Measurements from ENCODE around the gene MAP6. TPM values are rescaled to one million over a fixed set of nuclear protein-coding genes. Genes with fewer than 3 reads are reported as not detected.
A peak's percentile ranks its signal among the peaks of the same experiment; 100 is the strongest.

The MAP6 gene
- total and polyA plus RNA-seq, 2 experiments from 2014 or later, result 0.31 to 1.2 TPM

- no peaks in the 10 kb centered on the region for H4K20me1 ChIP-seq (replicated peaks; ENCODE audit: insufficient read depth)
- TF ChIP-seq CREB1 (CRISPR knock-in tag; IDR thresholded peaks at IDR 0.05; ENCODE audit: low read depth) (no peak), POLR2AphosphoS5 (IDR thresholded peaks at IDR 0.05; ENCODE audit: low read depth) (no peak), CTCF (conservative IDR thresholded peaks at IDR 0.05; ENCODE audit: low read depth in 2 of 2) (no peak), REST (IDR thresholded peaks at IDR 0.05; ENCODE audit: unreplicated experiment) (no peak), EZH2 (IDR thresholded peaks at IDR 0.05; ENCODE audit: low read depth, unreplicated experiment) (no peak), JUNB (IDR thresholded peaks at IDR 0.05; ENCODE audit: unreplicated experiment) (no peak)
- no peak for DNase-seq (ENCODE audit: low spot score)
- no peaks in the 10 kb centered on the region for H3K36me3 ChIP-seq (ENCODE audit: insufficient read depth)
- no peak overlapping the region for H3K27ac ChIP-seq (ENCODE audit: low read depth)
- peaks cover 5% of the 10 kb centered on the region for H3K4me1 ChIP-seq (ENCODE audit: insufficient read depth)
- no peaks in the 10 kb centered on the region for H3K36me3 Mint-ChIP-seq (ENCODE audit: low read depth)
- H3K4me3 Mint-ChIP-seq, result no peak overlapping the region
- H3K4me2 ChIP-seq, result no peak overlapping the region
- no peak overlapping the region for H3K4me3 ChIP-seq
- H3K9me3 Mint-ChIP-seq, result no peaks in the 10 kb centered on the region
- no peaks in the 10 kb centered on the region for H3K79me2 ChIP-seq (replicated peaks; ENCODE audit: insufficient read depth)
- ATAC-seq, result no peak
- H3K9me2 ChIP-seq (ENCODE audit: insufficient read depth), result no peaks in the 10 kb centered on the region
- H3F3A ChIP-seq (replicated peaks; ENCODE audit: low read depth), result no peaks in the 10 kb centered on the region
- peaks cover 18% of the 10 kb centered on the region; the same call in 2 of the 3 replicates for H3K4me1 Mint-ChIP-seq
- no peak overlapping the region for H3K27ac Mint-ChIP-seq
- no peaks in the 10 kb centered on the region for H3K27me3 ChIP-seq (ENCODE audit: insufficient read depth)
- no peaks in the 10 kb centered on the region for H3K27me3 Mint-ChIP-seq (ENCODE audit: insufficient read depth, low read depth, poor library complexity)
- peak overlapping the region; percentile 28; the same call in 1 of the 2 replicates for H2AFZ ChIP-seq
Observed at GRCh38 chr11:75655605-75656004, 13.2 kb downstream of the MAP6 start.

GRCh38 chr11:75654314-75654713 lies 14.5 kb downstream of the MAP6 start:
- Histone ChIP-seq H3K9me2 (ENCODE audit: insufficient read depth) (no peaks in the 10 kb centered on the region), H3K4me2 (no peak overlapping the region)
- TF ChIP-seq ZNF331 (CRISPR knock-in tag; IDR thresholded peaks at IDR 0.05; ENCODE audit: low read depth) (no peak), CREB1 (CRISPR knock-in tag; IDR thresholded peaks at IDR 0.05; ENCODE audit: low read depth) (no peak), STAT1 (IDR thresholded peaks at IDR 0.05; ENCODE audit: unreplicated experiment) (no peak), JUNB (IDR thresholded peaks at IDR 0.05; ENCODE audit: unreplicated experiment) (no peak), NANOG (IDR thresholded peaks at IDR 0.05; ENCODE audit: borderline replicate concordance) (no peak), ZNF114 (CRISPR knock-in tag; IDR thresholded peaks at IDR 0.05) (no peak), ZNF462 (CRISPR knock-in tag; IDR thresholded peaks at IDR 0.05) (no peak), POLR2AphosphoS5 (IDR thresholded peaks at IDR 0.05; ENCODE audit: low read depth) (no peak)

More at GRCh38 chr11:75654314-75654713, 14.5 kb downstream of the MAP6 start:
- DNase-seq (ENCODE audit: low spot score) (no peak), ATAC-seq (no peak)
- Mint-ChIP-seq H3K9me3 (no peaks in the 10 kb centered on the region), H3K27me3 (ENCODE audit: insufficient read depth, low read depth, poor library complexity) (no peaks in the 10 kb centered on the region), H3K36me3 (ENCODE audit: low read depth) (no peaks in the 10 kb centered on the region), H3K4me3 (no peak overlapping the region), H3K27ac (no peak overlapping the region), H3K4me1 (peaks cover 11% of the 10 kb centered on the region; the same call in 2 of the 3 replicates)
- no peaks in the 10 kb centered on the region for H3K79me2 ChIP-seq (replicated peaks; ENCODE audit: insufficient read depth)
- H3K27ac ChIP-seq (ENCODE audit: low read depth), result no peak overlapping the region
- H3K27me3 ChIP-seq (ENCODE audit: insufficient read depth), result no peaks in the 10 kb centered on the region
- no peaks in the 10 kb centered on the region for H3K36me3 ChIP-seq (ENCODE audit: insufficient read depth)
- no peak overlapping the region for H3K4me3 ChIP-seq
- H3K4me1 ChIP-seq (ENCODE audit: insufficient read depth), result no peaks in the 10 kb centered on the region
- H4K20me1 ChIP-seq (replicated peaks; ENCODE audit: insufficient read depth), result no peaks in the 10 kb centered on the region
- H2AFZ ChIP-seq, result no peak overlapping the region
- H3F3A ChIP-seq (replicated peaks; ENCODE audit: low read depth), result no peaks in the 10 kb centered on the region
